ENCODE measurements around the gene ENO4. TPM values are rescaled to one million over a fixed set of nuclear protein-coding genes. Genes with fewer than 3 reads are reported as not detected.

The ENO4 gene
- total and polyA plus RNA-seq, 7 donors = not detected

- intact Hi-C loops (cut with DNase I) = no loop called here
- Histone ChIP-seq H3K27ac (no peak overlapping the region), H3K9me3 (no peaks in the 10 kb centered on the region), H3K4me1 (no peaks in the 10 kb centered on the region), H3K36me3 (ENCODE audit: insufficient read depth in 1 of 2, low read depth in 1 of 2) (no peaks in the 10 kb centered on the region), H3K4me3 (no peak overlapping the region), H3K27me3 (ENCODE audit: insufficient read depth in 3 of 3, low read length in 2 of 3) (no peaks in the 10 kb centered on the region)
- TF ChIP-seq, protein P1, sequence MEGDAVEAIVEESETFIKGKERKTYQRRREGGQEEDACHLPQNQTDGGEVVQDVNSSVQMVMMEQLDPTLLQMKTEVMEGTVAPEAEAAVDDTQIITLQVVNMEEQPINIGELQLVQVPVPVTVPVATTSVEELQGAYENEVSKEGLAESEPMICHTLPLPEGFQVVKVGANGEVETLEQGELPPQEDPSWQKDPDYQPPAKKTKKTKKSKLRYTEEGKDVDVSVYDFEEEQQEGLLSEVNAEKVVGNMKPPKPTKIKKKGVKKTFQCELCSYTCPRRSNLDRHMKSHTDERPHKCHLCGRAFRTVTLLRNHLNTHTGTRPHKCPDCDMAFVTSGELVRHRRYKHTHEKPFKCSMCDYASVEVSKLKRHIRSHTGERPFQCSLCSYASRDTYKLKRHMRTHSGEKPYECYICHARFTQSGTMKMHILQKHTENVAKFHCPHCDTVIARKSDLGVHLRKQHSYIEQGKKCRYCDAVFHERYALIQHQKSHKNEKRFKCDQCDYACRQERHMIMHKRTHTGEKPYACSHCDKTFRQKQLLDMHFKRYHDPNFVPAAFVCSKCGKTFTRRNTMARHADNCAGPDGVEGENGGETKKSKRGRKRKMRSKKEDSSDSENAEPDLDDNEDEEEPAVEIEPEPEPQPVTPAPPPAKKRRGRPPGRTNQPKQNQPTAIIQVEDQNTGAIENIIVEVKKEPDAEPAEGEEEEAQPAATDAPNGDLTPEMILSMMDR (IDR thresholded peaks at IDR 0.05) = no peak
- 49 to 58% (median 56%) methylated on average over 11 of the region's 11 CpGs for WGBS, 3 donors
- DNase-seq (no peak), ATAC-seq (no peak)
These were observed 43.8 kb downstream of the ENO4 start for GRCh38 chr10:116892907-116893685.

- no peak for ATAC-seq
- H3K27me3 ChIP-seq (ENCODE audit: insufficient read depth in 3 of 3, low read length in 2 of 3) = no peaks in the 10 kb centered on the region
- H3K9me3 ChIP-seq = no peaks in the 10 kb centered on the region
- no peak overlapping the region for H3K27ac ChIP-seq
- intact Hi-C loops (cut with DNase I) = no loop called here
- TF ChIP-seq, protein P1 (IDR thresholded peaks at IDR 0.05) = no peak
- no peaks in the 10 kb centered on the region for H3K36me3 ChIP-seq (ENCODE audit: insufficient read depth in 1 of 2, low read depth in 1 of 2)
- no peak overlapping the region for H3K4me3 ChIP-seq
- DNase-seq = no peak
- H3K4me1 ChIP-seq = no peaks in the 10 kb centered on the region
These were observed 44.4 kb downstream of the ENO4 start for GRCh38 chr10:116893686-116894037.

DNA sequence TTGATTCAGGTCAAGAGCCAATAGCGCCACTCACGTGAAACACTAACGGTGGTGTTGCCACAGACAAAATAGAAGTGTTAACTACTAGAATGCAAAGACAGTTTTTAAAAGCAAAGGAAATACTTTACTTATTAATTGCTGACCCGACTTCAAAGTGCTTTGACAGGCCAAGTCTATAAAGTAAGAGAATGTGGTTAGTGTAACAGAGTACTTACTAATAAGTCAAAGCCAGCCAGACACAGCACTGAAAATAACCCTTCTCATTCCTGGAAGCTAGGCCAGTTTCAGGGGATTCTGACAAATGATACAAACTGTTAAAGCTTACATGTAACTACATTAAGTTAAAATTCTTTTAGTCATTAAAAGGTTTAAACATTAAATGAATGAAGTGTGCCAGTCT is 50.3 kb downstream of the ENO4 start:
- no peaks in the 10 kb centered on the region for H3K27me3 ChIP-seq (ENCODE audit: insufficient read depth in 3 of 3, low read length in 2 of 3)
- no peaks in the 10 kb centered on the region for H3K4me1 ChIP-seq
- no peak overlapping the region for H3K27ac ChIP-seq
- intact Hi-C loops (cut with DNase I) = no loop called here
- H3K9me3 ChIP-seq = no peaks in the 10 kb centered on the region
- ATAC-seq = no peak
- H3K36me3 ChIP-seq (ENCODE audit: insufficient read depth in 1 of 2, low read depth in 1 of 2) = no peaks in the 10 kb centered on the region
- no peak for DNase-seq
- TF ChIP-seq, protein P1 (IDR thresholded peaks at IDR 0.05) = no peak
- WGBS, 3 donors = 50 to 63% (median 52%) methylated on average over 4 of the region's 4 CpGs
- no peak overlapping the region for H3K4me3 ChIP-seq

DNA sequence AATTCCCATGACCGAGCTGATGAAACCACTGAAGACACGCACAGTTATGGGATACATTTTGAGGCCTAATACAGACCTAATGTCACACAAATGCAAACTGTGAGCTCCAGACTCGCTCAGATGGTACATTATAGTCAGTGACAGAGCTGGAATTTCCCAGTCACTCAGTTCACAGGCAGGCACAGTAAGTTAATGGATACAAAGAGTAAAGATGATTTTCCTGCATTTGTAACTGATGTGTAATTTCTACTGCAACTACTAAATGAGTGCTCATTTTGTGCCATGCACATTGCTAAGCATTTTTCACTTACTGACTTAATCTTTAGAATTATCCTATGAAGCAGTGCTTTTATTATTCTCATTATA is 56.5 kb downstream of the ENO4 start:
- TF ChIP-seq, protein P1 (IDR thresholded peaks at IDR 0.05) = no peak
- H3K27ac ChIP-seq = no peak overlapping the region
- H3K9me3 ChIP-seq = no peaks in the 10 kb centered on the region
- no peaks in the 10 kb centered on the region for H3K36me3 ChIP-seq (ENCODE audit: insufficient read depth in 1 of 2, low read depth in 1 of 2)
- ATAC-seq (no peak), DNase-seq (no peak)
- no peaks in the 10 kb centered on the region for H3K27me3 ChIP-seq (ENCODE audit: insufficient read depth in 3 of 3, low read length in 2 of 3)
- H3K4me1 ChIP-seq = no peaks in the 10 kb centered on the region
- H3K4me3 ChIP-seq = no peak overlapping the region
- 91 to 95% (median 95%) methylated on average over 3 of the region's 3 CpGs for WGBS, 3 donors
- intact Hi-C loops (cut with DNase I) = no loop called here

All from psoas muscle (tissue), 8 donors.